SU-DHL-6 (cell line): ENCODE results near the gene NR1D1.
"Not testable (repeated sequence)": the region's sequence is repeated elsewhere in the genome, so short reads cannot be mapped to it uniquely, and the experiment has no call there.

Experiments
- CTCF ChIP-seq: fragments of 200-600 bp; sonication (generic); IDR thresholded peaks from one replicate; pipeline ENCODE4 v1.5.1; 2017; ENCODE audit warnings: antibody characterized with exemption, mild to moderate bottlenecking, low read length, moderate library complexity; ENCODE audit not compliant: insufficient read depth, poor library complexity, severe bottlenecking
- EZH2phosphoT487 ChIP-seq: fragments of 200-600 bp; sonication (generic), shearing (Covaris generic); conservative IDR thresholded peaks from 2 replicates; pipeline ENCODE4 v1.6.1; 2018; ENCODE audit warnings: mild to moderate bottlenecking, antibody characterized with exemption, low read length, moderate library complexity, mixed read lengths

- TF ChIP-seq CTCF, EZH2phosphoT487: not testable (repeated sequence)
Measured at GRCh38 chr17:40143166-40143565, 42.8 kb upstream of the NR1D1 start.
